IPS-NIHi7 (cell line): ENCODE data around the gene SULT4A1.

Experiments used
- DNase-seq: peaks from one replicate; pipeline ENCODE4 v3.0.0; 2012; ENCODE audit warnings: mixed read lengths; ENCODE audit errors: extremely low spot score

SULT4A1 gene

DNA sequence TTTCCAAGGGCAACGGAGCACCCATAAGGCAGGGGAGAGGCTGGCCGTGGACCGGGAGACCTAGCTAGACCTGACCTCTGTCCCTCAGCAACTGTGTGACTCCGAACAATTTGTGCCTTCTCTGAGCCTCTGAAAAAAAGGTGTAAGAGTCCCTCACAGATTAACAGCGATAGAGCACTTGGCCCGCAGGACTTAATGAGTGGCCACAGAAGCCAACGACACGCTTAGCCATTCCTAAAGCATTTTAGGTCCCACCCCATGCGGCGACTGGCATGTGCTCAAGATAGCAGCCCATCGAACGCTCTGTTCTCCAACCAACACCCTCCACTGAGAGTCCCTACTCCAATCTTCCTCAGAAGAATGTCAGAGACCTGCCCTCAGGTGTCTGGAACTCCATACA lies 1.5 kb downstream of the SULT4A1 start:
- DNase-seq, result no peak

DNA sequence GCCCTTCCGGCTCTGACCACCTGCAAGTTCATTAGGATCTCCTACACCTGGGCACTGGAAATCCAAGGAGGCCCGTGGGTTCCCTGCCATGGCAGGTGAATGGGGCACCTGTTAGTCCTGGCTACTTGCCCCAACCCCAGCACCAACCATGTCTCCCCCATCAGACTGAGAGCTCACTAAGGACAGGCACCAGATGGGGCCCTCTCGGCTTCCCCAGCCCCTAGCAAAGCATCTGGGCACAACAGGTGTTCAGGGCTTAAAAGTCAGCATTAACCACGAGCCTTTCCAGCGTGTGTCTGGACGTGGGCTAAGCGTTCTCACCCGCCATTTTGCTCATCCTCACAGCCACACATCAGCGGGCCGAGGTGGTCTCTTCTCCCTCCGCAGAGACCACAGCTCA lies 2.2 kb downstream of the SULT4A1 start:
- DNase-seq, result no peak

- no peak for DNase-seq
These were observed 2.7 kb downstream of the SULT4A1 start for GRCh38 chr22:43859621-43860020.

- no peak for DNase-seq
These were observed 3.1 kb downstream of the SULT4A1 start for GRCh38 chr22:43859176-43859575.

GRCh38 chr22:43858156-43858895 lies 4.0 kb downstream of the SULT4A1 start:
- no peak for DNase-seq

GRCh38 chr22:43857367-43857766 lies 4.9 kb downstream of the SULT4A1 start:
- no peak for DNase-seq

DNA sequence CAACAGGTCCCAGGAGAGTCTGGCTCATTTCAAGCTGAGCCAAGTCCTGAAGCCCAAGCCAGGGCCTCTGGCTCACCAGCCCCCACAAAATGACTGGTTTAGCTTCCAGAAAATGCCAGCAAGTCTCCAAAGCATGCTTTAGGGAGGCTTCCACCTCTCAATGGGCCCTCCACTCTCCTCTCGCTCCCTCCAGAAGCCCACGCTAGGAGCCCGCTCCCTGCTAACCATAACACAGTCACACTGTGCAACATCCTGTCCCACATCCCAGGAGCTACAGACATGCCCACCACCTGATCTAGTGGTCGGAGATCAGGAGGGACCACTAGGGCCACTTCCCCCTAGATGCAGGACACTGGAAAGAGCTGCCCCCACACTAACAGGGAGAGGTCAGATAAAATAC lies 6.9 kb downstream of the SULT4A1 start:
- DNase-seq, result no peak

DNA sequence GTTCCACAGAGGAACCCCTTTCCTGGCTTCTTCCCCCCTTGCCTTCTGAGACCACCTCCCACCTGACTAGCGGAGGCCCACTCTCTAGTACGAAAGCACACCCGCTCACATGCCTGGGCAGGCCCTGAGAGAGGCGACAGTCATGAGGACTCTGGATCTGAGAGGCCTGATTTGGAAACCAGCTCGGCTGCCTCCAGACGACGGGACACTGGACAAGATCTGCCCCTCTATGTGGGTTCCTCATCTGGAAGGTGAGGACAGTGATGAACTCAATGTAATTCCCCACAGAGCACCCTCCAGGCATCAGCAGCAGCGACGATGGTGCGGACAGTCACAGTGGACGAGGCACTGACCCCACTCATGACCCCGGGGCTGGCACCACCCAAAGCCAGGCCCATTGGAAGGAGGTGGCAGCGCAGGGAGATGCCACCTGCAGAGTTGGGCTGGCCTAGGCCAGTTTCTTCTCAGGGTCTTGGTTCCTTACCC lies 7.5 kb downstream of the SULT4A1 start:
- DNase-seq, result no peak

GRCh38 chr22:43854121-43854785 lies 8.1 kb downstream of the SULT4A1 start:
- no peak for DNase-seq

- no peak for DNase-seq
These were observed 8.9 kb downstream of the SULT4A1 start for GRCh38 chr22:43853328-43853931.

DNA sequence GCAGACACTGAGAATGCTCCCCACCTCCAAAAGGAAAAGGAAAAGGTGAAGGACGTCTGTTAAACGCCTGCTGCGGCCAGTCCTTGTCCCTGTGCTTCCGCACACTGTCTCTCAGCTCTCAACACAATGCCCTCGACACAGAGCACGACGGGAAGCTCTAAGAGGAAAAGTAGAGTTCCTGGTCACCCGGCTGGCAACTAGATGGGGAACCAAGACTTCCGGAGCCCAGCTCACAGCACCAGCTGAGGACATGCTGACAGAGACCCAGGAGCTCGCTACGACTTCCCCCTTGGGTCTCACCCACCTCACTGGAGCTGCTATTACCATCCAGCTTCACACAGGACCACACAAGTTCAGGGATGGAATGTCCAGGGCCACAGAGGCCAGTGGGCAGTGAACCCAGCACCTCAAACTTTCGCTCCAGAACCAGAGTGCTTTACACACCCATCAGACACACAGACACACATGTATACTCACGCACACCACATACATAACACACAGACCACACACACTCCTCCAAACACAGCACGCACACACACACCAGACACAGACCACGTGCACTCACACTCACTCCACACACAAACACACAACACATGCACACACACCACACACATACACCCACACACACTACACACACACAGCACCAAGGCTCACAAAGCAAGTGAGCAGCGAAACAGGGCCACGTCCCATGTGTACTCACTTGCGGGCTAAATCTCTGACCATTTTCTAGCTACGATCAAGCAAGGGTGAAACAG lies 9.6 kb downstream of the SULT4A1 start:
- no peak for DNase-seq

DNA sequence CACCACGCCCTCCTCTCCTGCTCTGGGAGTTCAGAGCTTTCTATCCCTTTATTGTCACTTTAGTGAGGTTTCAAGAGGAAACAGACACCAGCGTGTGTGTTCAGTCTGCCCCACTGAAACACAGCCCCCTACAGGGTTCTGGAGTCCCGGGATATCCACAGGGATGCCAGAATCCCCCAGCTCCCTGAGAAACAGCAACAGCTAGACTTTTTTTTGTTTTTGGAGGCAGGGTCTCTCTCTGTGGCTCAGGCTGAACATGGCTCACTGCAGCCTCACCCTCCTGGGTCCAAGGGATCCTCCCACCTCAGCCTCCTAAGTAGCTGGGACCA lies 10.4 kb downstream of the SULT4A1 start:
- DNase-seq, result no peak

GRCh38 chr22:43851058-43851978 lies 11.0 kb downstream of the SULT4A1 start:
- DNase-seq, result no peak

DNA sequence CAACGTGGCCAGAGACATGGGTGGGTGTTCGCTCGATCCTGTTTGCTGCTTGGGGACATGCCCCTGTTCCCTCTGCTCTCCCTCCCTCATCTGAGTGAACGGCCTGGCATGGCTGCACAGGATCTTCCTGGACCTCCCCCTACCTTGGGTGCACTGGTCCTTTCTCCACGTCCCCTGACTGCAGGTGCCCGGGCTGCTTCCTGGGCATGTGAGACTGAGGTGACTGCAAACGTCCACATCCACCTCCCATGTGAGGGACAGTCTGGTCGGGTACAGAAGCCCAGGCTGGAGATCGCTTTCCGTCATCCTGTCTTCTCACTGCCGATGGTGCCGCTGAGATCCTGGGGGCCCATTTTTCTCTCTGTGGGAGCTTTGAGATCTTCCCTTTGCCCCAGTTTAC lies 11.8 kb downstream of the SULT4A1 start:
- no peak for DNase-seq

- DNase-seq, result no peak
These were observed 12.6 kb downstream of the SULT4A1 start for GRCh38 chr22:43849731-43850130.

GRCh38 chr22:43848366-43849171 lies 13.7 kb downstream of the SULT4A1 start:
- DNase-seq, result peak; percentile 59

DNA sequence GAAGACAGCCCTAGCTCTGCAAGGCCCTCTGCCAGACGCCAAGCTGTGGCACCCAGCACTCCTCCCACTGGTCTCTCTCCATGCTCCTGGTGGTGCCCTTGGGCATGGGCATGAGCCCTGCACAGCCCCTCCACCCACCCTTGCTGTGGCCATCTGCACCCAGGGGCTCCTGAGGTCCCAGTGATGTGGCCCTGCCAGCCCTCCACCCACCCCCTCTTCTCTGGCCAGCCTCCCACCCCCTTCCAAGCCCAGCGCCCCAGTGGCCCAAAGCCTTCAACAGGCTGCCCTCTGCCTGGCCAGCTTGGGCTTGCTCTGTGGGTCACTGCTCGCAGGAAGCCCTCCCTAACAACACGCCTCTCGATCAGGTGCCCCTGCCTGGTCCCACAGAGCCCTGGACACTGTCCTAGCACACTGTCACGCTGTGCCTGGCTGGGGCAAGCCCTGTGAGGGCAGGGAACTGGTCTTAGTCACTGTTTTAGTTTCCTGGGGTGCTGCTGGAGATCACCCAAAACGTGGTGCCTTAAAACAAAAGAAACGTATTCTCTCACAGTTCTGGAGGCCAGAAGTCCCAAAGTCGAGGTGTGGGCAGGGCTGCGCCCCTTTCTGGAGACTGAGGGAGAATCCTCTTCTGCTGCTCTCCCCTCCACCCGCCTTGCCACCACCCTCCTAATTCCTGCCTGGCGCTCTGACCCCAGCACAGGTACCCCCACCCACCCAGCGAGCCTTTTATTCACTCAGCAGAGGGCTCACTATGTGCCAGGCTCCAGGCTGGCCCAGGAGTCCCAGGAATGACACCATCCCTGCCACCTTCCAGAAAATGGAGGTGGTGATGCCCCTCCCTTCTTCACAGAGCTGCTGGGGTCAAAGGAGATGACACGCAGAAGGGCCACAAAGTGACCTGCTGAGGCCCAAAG lies 14.7 kb downstream of the SULT4A1 start:
- DNase-seq, result no peak

- no peak for DNase-seq
These were observed 15.3 kb downstream of the SULT4A1 start for GRCh38 chr22:43846966-43847365.

- no peak for DNase-seq
These were observed 16.3 kb downstream of the SULT4A1 start for GRCh38 chr22:43845981-43846380.
